Measurements from ENCODE around the gene RNF183. TPM values are rescaled to one million over a fixed set of nuclear protein-coding genes. Genes with fewer than 3 reads are reported as not detected.
A peak's percentile ranks its signal among the peaks of the same experiment; 100 is the strongest.

RNF183 gene
- total RNA-seq, 1 experiment from 2014 or later, result not detected

DNA sequence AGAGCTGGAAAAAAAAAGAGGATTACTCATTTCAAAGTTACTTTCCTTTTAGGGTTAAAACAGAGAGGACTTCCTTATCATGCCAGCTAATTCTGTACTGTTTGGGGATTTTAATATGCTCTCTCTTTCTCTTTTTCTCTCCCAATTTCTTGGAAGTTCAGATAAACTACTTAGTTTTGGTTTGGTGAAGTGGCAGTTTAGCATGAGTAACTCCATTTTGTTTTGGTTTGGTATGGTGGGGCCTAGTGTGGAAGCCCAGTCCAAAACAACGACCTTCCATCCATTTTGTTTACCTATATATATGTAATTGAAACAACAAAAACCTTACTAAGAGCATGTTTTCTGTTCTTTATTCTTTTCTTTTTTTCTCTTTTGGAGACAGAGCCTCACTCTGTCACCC lies 42.5 kb upstream of the RNF183 start:
- no peak for DNase-seq
- Histone ChIP-seq H2AFZ (ENCODE audit: low read length) (no peak overlapping the region), H4K20me1 (ENCODE audit: insufficient read depth, low read depth, low read length) (no peaks in the 10 kb centered on the region)

DNA sequence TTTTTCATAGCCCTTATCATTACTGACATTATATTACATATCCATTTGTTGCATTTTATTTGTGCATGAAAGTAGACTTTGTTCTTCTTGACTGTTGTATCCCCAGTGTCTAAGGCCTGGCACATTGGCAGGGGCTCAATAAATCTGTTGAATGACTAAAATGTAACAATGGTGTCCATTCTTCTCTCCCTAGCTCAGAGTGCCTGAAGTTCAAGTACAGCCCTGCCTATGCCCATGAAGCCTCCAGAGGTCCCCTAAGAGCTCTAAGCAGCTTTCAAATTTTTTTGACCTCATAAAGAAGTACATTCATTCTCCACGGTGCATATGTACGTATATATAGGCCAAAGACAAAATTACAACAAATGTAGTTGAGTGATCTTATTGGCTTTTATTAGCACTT lies 42.0 kb upstream of the RNF183 start:
- Histone ChIP-seq H3K4me2 (ENCODE audit: low read depth, low read length, poor library complexity, severe bottlenecking) (no peak overlapping the region), H3K36me3 (ENCODE audit: insufficient read depth, low read length) (no peaks in the 10 kb centered on the region), H2AFZ (ENCODE audit: low read length) (no peak overlapping the region), H3K79me2 (ENCODE audit: low read length) (no peaks in the 10 kb centered on the region), H3K9me3 (ENCODE audit: low read length) (no peaks in the 10 kb centered on the region), H4K20me1 (ENCODE audit: insufficient read depth, low read depth, low read length) (no peaks in the 10 kb centered on the region), H3K27ac (ENCODE audit: low read length) (no peak overlapping the region), H3K27me3 (ENCODE audit: low read length) (no peaks in the 10 kb centered on the region), H3K4me3 (ENCODE audit: low read length) (no peak overlapping the region), H3K9ac (ENCODE audit: low read length) (no peak overlapping the region), H3K4me1 (ENCODE audit: low read length) (peaks cover 5% of the 10 kb centered on the region), H3K9me2 (replicated peaks; ENCODE audit: insufficient read depth, low read length) (no peaks in the 10 kb centered on the region)
- DNase-seq, result no peak

More for the DNA sequence above, 42.5 kb upstream of the RNF183 start:
- peaks cover 1% of the 10 kb centered on the region for H3K4me1 ChIP-seq (ENCODE audit: low read length)
- no peaks in the 10 kb centered on the region for H3K79me2 ChIP-seq (ENCODE audit: low read length)
- H3K9me2 ChIP-seq (replicated peaks; ENCODE audit: insufficient read depth, low read length), result no peaks in the 10 kb centered on the region
- H3K4me2 ChIP-seq (ENCODE audit: low read depth, low read length, poor library complexity, severe bottlenecking), result no peak overlapping the region
- no peaks in the 10 kb centered on the region for H3K36me3 ChIP-seq (ENCODE audit: insufficient read depth, low read length)
- no peaks in the 10 kb centered on the region for H3K9me3 ChIP-seq (ENCODE audit: low read length)
- H3K27me3 ChIP-seq (ENCODE audit: low read length), result no peaks in the 10 kb centered on the region
- no peak overlapping the region for H3K9ac ChIP-seq (ENCODE audit: low read length)
- H3K4me3 ChIP-seq (ENCODE audit: low read length), result no peak overlapping the region
- H3K27ac ChIP-seq (ENCODE audit: low read length), result no peak overlapping the region

DNA sequence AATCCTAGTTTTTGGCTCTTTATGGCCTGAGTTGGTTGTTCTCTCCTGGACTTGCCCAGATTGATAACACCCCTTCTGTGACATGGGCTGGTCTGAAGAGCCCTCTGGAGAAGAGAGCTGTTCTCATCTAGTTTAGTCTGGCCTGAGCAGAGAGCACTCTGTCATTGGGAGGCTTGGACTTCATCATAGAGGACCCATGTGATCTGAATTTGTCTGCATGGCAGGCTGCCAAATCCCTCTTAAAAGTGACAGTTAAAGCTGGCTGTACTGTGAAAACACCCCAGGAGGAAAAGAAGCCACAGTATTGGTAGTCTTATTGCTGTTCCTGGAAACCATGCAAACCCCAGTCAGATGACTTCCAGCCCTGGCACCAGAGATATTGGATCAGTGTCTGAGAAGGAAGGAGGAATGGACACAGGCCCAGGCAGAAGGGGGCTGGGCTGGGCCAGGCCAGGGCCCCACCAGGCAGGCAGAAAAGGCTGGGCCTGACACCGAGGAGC lies 40.6 kb upstream of the RNF183 start:
- Histone ChIP-seq H3K4me2 (ENCODE audit: low read depth, low read length, poor library complexity, severe bottlenecking) (no peak overlapping the region), H3K27ac (ENCODE audit: low read length) (no peak overlapping the region), H3K79me2 (ENCODE audit: low read length) (no peaks in the 10 kb centered on the region), H2AFZ (ENCODE audit: low read length) (peak overlapping the region; percentile 65; the same call in 1 of the 2 replicates), H3K4me1 (ENCODE audit: low read length) (peaks cover 14% of the 10 kb centered on the region), H3K27me3 (ENCODE audit: low read length) (0 out of 2 replicates have a peak, but pooled peaks cover 3% of the 10 kb centered on the region), H3K36me3 (ENCODE audit: insufficient read depth, low read length) (no peaks in the 10 kb centered on the region), H3K9ac (ENCODE audit: low read length) (no peak overlapping the region), H3K9me3 (ENCODE audit: low read length) (no peaks in the 10 kb centered on the region), H3K4me3 (ENCODE audit: low read length) (no peak overlapping the region), H4K20me1 (ENCODE audit: insufficient read depth, low read depth, low read length) (no peaks in the 10 kb centered on the region), H3K9me2 (replicated peaks; ENCODE audit: insufficient read depth, low read length) (no peaks in the 10 kb centered on the region)
- DNase-seq, result no peak

DNA sequence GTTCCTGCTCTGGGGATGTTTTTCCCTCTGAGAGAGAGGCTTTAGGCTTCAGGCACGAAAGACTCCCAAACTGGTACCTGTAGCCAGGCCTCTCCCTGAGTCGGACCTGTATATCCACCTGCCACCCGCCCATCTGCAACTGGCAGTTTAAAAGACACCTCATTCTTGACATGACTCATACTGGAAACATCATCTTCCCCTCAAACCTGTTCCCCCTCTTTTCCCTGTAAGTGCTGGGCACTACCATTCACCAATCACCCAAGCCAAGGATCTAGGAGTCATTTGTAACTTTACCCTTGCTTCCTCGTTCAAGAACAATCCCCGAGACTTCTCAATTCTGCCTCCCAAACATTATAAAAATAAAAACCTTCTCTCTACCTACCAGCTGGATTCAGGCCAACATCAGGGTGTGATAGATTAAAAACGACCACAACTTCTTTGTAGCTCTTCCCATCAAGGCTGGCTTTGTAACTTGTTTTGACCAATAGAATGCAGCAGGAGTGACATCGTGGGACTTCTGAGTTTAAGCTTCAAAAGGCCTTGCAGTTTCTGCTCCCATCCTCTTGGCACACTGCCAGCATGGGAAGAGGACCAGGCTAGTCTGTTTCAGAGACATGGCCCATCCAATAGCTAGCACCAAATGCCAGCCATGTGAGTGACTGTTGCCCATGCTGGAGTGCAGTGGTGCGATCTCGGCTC lies 38.7 kb upstream of the RNF183 start:
- Histone ChIP-seq H3K9ac (ENCODE audit: low read length) (no peak overlapping the region), H3K79me2 (ENCODE audit: low read length) (no peaks in the 10 kb centered on the region), H4K20me1 (ENCODE audit: insufficient read depth, low read depth, low read length) (no peaks in the 10 kb centered on the region), H3K27me3 (ENCODE audit: low read length) (0 out of 2 replicates have a peak, but pooled peaks cover 3% of the 10 kb centered on the region), H3K4me1 (ENCODE audit: low read length) (peaks cover 14% of the 10 kb centered on the region), H3K27ac (ENCODE audit: low read length) (no peak overlapping the region), H3K4me3 (ENCODE audit: low read length) (no peak overlapping the region), H3K9me3 (ENCODE audit: low read length) (no peaks in the 10 kb centered on the region), H2AFZ (ENCODE audit: low read length) (no peak overlapping the region), H3K9me2 (replicated peaks; ENCODE audit: insufficient read depth, low read length) (no peaks in the 10 kb centered on the region), H3K4me2 (ENCODE audit: low read depth, low read length, poor library complexity, severe bottlenecking) (no peak overlapping the region), H3K36me3 (ENCODE audit: insufficient read depth, low read length) (no peaks in the 10 kb centered on the region)
- no peak for DNase-seq

DNA sequence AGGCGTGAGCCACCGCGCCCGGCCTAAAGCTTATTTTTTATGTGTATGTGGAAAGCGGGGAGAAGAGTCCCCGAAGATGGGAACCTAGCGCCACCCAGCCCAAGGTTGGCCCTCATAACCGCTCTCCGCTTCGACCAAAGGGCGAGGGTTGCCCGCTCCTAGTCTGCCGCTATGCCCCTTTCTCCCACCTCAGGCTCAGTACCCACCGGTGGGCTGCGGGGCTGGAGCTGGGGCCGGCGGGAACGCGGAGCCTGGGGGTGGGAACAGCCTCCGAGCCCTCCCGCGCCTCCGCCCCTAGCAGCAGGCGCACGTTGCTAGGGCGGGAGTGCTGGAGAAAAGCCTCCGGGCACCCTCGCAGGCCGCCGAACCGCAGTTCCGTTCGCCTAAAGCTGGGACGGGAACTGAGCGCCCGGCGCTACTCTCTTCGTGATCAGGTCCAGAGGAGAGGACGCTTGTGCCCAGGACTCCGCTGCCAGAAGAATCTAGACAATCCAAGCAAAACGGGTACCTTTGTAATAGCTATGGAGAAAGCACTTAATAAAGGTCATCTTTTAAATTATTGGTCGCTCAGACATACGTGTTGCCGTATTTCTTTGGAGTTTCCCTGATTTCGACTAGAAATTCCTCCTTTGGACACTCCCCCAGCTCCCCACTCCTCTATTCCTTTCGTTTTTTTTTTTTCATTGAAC lies 37.0 kb upstream of the RNF183 start, which contains the start of gene WDR31:
TSS of gene WDR31 (minus strand) at position 265 of the 689 bp plus-strand sequence. CDS start 8,253 bp downstream, outside the sequence.
- no peaks in the 10 kb centered on the region for H3K36me3 ChIP-seq (ENCODE audit: insufficient read depth, low read length)
- peak within 1 kb of the TSS; percentile 83 for H3K4me2 ChIP-seq (ENCODE audit: low read depth, low read length, poor library complexity, severe bottlenecking)
- peak; percentile 93 for DNase-seq
- peak within 1 kb of the TSS; percentile 90 for H3K4me3 ChIP-seq (ENCODE audit: low read length)
- no peaks in the 10 kb centered on the region for H3K9me3 ChIP-seq (ENCODE audit: low read length)
- H4K20me1 ChIP-seq (ENCODE audit: insufficient read depth, low read depth, low read length), result no peaks in the 10 kb centered on the region
- H3K9ac ChIP-seq (ENCODE audit: low read length), result peak within 1 kb of the TSS; percentile 79
- no peaks in the 10 kb centered on the region for H3K79me2 ChIP-seq (ENCODE audit: low read length)
- H3K9me2 ChIP-seq (replicated peaks; ENCODE audit: insufficient read depth, low read length), result no peaks in the 10 kb centered on the region
- H3K4me1 ChIP-seq (ENCODE audit: low read length), result peaks cover 14% of the 10 kb centered on the region
- H2AFZ ChIP-seq (ENCODE audit: low read length), result peak within 1 kb of the TSS; percentile 99
- H3K27ac ChIP-seq (ENCODE audit: low read length), result no peak within 1 kb of the TSS
- H3K27me3 ChIP-seq (ENCODE audit: low read length), result 0 out of 2 replicates have a peak, but pooled peaks cover 3% of the 10 kb centered on the region

DNA sequence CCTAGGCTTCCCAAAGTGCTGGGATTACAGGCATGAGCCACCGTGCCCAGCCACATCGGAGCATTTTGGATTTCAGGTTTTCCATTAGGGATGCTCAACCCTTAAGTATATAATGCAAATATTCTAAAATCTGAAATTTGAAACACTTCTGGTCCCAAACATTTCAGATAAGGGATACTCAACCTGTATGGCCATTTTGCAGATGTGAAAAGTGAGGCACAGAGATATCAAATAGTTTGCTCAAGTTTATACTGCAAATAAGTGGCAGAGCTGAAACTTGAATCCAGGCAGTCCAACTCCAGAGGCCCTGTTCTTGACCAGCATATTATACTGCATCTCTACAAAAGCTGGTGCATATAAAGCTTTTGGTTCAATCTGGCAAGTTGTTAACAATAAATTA lies 34.5 kb upstream of the RNF183 start:
- H3K9me2 ChIP-seq (replicated peaks; ENCODE audit: insufficient read depth, low read length), result no peaks in the 10 kb centered on the region
- no peaks in the 10 kb centered on the region for H3K36me3 ChIP-seq (ENCODE audit: insufficient read depth, low read length)
- H3K79me2 ChIP-seq (ENCODE audit: low read length), result no peaks in the 10 kb centered on the region
- H3K9me3 ChIP-seq (ENCODE audit: low read length), result no peaks in the 10 kb centered on the region
- no peak overlapping the region for H3K9ac ChIP-seq (ENCODE audit: low read length)
- H4K20me1 ChIP-seq (ENCODE audit: insufficient read depth, low read depth, low read length), result no peaks in the 10 kb centered on the region
- peaks cover 14% of the 10 kb centered on the region for H3K4me1 ChIP-seq (ENCODE audit: low read length)
- 0 out of 2 replicates have a peak, but pooled peaks cover 3% of the 10 kb centered on the region for H3K27me3 ChIP-seq (ENCODE audit: low read length)
- H3K4me2 ChIP-seq (ENCODE audit: low read depth, low read length, poor library complexity, severe bottlenecking), result no peak overlapping the region
- H3K4me3 ChIP-seq (ENCODE audit: low read length), result no peak overlapping the region
- H3K27ac ChIP-seq (ENCODE audit: low read length), result no peak overlapping the region
- H2AFZ ChIP-seq (ENCODE audit: low read length), result no peak overlapping the region
- no peak for DNase-seq

DNA sequence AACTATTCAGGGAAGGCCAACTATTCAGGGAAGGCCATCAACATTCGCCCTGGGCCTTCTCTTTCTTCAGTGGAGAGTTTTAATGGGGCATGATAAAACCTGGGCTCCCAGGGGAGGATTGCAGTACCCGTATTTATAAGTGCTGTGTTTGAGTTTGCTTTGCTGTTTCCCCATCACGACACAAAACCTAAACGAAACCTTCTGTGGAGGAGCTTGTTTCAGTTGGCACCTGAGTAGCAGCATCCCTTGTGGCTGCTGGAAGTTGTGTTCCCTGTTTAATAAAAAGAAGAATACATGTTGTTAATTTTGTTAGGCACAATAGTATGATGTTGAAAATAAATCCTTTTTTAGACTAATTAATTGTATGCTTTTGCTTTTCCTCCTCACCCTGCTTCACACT lies 28.6 kb upstream of the RNF183 start:
- Histone ChIP-seq H3K79me2 (ENCODE audit: low read length) (no peaks in the 10 kb centered on the region), H3K27ac (ENCODE audit: low read length) (no peak overlapping the region), H3K27me3 (ENCODE audit: low read length) (no peaks in the 10 kb centered on the region), H3K9ac (ENCODE audit: low read length) (no peak overlapping the region), H2AFZ (ENCODE audit: low read length) (no peak overlapping the region), H3K4me2 (ENCODE audit: low read depth, low read length, poor library complexity, severe bottlenecking) (no peak overlapping the region), H3K4me3 (ENCODE audit: low read length) (no peak overlapping the region), H4K20me1 (ENCODE audit: insufficient read depth, low read depth, low read length) (no peaks in the 10 kb centered on the region), H3K36me3 (ENCODE audit: insufficient read depth, low read length) (no peaks in the 10 kb centered on the region), H3K9me2 (replicated peaks; ENCODE audit: insufficient read depth, low read length) (no peaks in the 10 kb centered on the region), H3K9me3 (ENCODE audit: low read length) (no peaks in the 10 kb centered on the region), H3K4me1 (ENCODE audit: low read length) (no peaks in the 10 kb centered on the region)
- DNase-seq, result no peak

DNA sequence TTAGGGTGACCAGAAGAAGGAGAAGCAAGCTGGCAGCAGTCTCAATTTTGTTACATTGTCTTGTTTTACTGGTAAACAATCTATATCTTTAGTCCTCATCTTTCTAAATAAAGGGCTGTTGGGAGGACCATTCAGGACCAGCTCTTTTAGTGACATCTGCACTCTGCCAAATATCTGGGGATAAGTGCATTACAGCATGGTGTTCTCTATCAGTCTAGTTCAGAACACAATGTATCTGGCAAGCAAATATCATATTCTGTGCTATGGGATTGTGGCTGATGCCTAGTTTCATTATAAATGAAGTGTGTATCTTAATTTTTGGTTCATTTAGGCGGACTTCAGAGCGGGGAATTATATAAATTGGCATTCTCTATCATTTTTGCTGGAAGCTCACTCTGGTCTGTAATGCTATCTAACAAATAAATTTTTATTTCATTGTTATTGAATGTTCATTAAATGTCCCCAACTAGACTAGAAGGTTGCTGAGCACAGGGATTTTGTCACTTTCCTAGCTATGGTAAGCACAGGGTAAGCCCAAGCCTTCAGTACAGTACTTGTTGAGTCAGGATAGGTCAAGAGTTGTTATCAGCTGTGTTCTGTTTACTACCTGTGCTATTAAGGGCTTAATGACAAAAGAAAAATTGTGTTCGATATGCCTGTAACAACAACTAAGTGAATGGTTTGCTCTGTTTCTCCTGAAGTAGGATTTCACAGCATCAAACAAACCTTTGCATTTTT lies 25.0 kb upstream of the RNF183 start:
- Histone ChIP-seq H3K36me3 (ENCODE audit: insufficient read depth, low read length) (no peaks in the 10 kb centered on the region), H3K79me2 (ENCODE audit: low read length) (no peaks in the 10 kb centered on the region)
- DNase-seq, result no peak

More for the DNA sequence above, 25.0 kb upstream of the RNF183 start:
- H3K9me3 ChIP-seq (ENCODE audit: low read length), result no peaks in the 10 kb centered on the region
- H3K4me1 ChIP-seq (ENCODE audit: low read length), result no peaks in the 10 kb centered on the region
- H4K20me1 ChIP-seq (ENCODE audit: insufficient read depth, low read depth, low read length), result no peaks in the 10 kb centered on the region
- H3K27me3 ChIP-seq (ENCODE audit: low read length), result no peaks in the 10 kb centered on the region
- no peak overlapping the region for H3K4me2 ChIP-seq (ENCODE audit: low read depth, low read length, poor library complexity, severe bottlenecking)
- no peak overlapping the region for H2AFZ ChIP-seq (ENCODE audit: low read length)
- H3K9ac ChIP-seq (ENCODE audit: low read length), result no peak overlapping the region
- no peaks in the 10 kb centered on the region for H3K9me2 ChIP-seq (replicated peaks; ENCODE audit: insufficient read depth, low read length)
- H3K27ac ChIP-seq (ENCODE audit: low read length), result no peak overlapping the region
- H3K4me3 ChIP-seq (ENCODE audit: low read length), result no peak overlapping the region
